Measurements from ENCODE around the gene TCFL5. TPM values are rescaled to one million over a fixed set of nuclear protein-coding genes. Genes with fewer than 3 reads are reported as not detected.

The TCFL5 gene
- total RNA-seq, 1 donor from 2014 or later, result 11.0 TPM

DNA sequence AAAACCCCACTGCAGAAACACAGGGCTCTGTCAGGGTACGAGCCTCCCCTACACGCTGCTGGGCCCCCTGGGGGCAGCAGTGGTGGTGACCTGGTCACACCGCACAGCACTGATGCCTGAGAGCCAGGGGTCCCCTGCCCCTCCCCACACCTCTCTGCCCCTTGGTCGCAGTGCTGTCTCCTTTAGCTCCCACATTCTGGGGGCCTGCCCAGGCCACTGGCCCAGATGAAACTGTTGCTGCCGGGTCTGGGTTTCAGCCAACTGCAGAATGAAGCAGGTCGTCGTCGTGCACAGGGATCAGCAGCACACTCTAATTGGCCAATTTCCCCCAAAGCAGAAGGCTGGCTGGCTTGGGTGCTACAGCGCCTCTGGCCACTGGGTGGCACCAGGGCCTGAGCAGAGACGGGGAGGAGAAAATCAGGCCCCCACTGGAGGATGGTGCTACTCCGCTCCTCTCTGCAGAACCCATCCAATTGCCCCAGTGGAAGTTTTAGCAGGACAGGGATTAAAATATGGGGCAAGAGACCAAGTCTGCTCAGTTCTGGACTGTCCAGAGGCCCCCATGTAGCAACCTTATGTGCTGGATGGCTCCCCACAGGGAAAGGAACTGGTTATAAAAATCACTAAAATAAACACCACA lies 38.5 kb upstream of the TCFL5 start:
- no peak overlapping the region for H3K27ac ChIP-seq (ENCODE audit: low read depth, low read length)
- Mint-ChIP-seq H3K36me3 (ENCODE audit: low read depth, unreplicated experiment) (peaks cover 6% of the 10 kb centered on the region), H3K9me3 (ENCODE audit: unreplicated experiment) (no peaks in the 10 kb centered on the region), H3K4me3 (ENCODE audit: unreplicated experiment) (no peak overlapping the region), H3K4me1 (ENCODE audit: low read depth, unreplicated experiment) (peaks cover 29% of the 10 kb centered on the region), H3K27ac (ENCODE audit: unreplicated experiment) (peak overlapping the region; percentile 69), H3K27me3 (ENCODE audit: low read depth, unreplicated experiment) (no peaks in the 10 kb centered on the region)
- peak overlapping the region; percentile 4 for H3K9ac ChIP-seq (ENCODE audit: low read length)
- no peak overlapping the region for H3K4me3 ChIP-seq (ENCODE audit: insufficient read depth, low read depth, low read length)
- peak; percentile 35 for DNase-seq (ENCODE audit: low read depth)
- H4K20me1 ChIP-seq (ENCODE audit: insufficient read depth, low read length), result peaks cover 87% of the 10 kb centered on the region
- peaks cover 11% of the 10 kb centered on the region for H3K79me2 ChIP-seq (ENCODE audit: insufficient read depth, low read length)
- H3K4me2 ChIP-seq (ENCODE audit: low read length), result no peak overlapping the region
- no peak overlapping the region for H2AFZ ChIP-seq (ENCODE audit: low read depth, low read length)
- FAIRE-seq, result no peak
- TF ChIP-seq, protein P1, sequence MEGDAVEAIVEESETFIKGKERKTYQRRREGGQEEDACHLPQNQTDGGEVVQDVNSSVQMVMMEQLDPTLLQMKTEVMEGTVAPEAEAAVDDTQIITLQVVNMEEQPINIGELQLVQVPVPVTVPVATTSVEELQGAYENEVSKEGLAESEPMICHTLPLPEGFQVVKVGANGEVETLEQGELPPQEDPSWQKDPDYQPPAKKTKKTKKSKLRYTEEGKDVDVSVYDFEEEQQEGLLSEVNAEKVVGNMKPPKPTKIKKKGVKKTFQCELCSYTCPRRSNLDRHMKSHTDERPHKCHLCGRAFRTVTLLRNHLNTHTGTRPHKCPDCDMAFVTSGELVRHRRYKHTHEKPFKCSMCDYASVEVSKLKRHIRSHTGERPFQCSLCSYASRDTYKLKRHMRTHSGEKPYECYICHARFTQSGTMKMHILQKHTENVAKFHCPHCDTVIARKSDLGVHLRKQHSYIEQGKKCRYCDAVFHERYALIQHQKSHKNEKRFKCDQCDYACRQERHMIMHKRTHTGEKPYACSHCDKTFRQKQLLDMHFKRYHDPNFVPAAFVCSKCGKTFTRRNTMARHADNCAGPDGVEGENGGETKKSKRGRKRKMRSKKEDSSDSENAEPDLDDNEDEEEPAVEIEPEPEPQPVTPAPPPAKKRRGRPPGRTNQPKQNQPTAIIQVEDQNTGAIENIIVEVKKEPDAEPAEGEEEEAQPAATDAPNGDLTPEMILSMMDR (IDR thresholded peaks at IDR 0.05; ENCODE audit: insufficient read depth, low read depth, low read length), result peak; percentile 88
- no peak for TF ChIP-seq EZH2 (IDR thresholded peaks at IDR 0.05; ENCODE audit: insufficient read depth, low read length)
- H3K36me3 ChIP-seq (ENCODE audit: insufficient read depth, low read length), result peaks cover 31% of the 10 kb centered on the region
- no peaks in the 10 kb centered on the region for H3K27me3 ChIP-seq (ENCODE audit: insufficient read depth, low read length)
- H3K4me1 ChIP-seq (ENCODE audit: insufficient read depth, low read length), result peaks cover 14% of the 10 kb centered on the region
- no peaks in the 10 kb centered on the region for H3K9me3 ChIP-seq (ENCODE audit: insufficient read depth, low read depth, low read length)

DNA sequence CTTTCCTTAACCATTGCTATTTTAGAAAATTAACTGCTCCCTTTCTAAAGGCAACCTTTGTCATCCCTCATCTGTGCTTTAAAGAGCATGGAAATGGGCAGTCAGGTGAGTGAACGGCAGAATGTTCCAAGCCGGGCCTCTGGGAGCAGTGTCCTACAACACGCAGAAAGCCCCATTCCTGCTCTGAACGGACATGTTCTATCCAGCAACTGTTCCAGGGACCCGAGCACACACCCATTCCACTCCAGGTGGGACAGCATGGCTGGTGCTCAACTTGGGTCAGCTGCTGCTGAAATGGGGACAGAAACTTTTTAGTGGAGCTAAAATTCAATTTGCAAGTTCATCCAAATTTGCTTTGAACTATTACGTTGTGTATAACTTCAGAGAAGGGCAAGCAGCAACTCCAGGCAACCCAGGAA lies 38.0 kb upstream of the TCFL5 start:
- Histone ChIP-seq H3K4me2 (ENCODE audit: low read length) (no peak overlapping the region), H3K9me3 (ENCODE audit: insufficient read depth, low read depth, low read length) (no peaks in the 10 kb centered on the region), H3K27ac (ENCODE audit: low read depth, low read length) (no peak overlapping the region), H3K79me2 (ENCODE audit: insufficient read depth, low read length) (peaks cover 9% of the 10 kb centered on the region), H3K4me1 (ENCODE audit: insufficient read depth, low read length) (peaks cover 14% of the 10 kb centered on the region), H3K36me3 (ENCODE audit: insufficient read depth, low read length) (peaks cover 28% of the 10 kb centered on the region), H3K4me3 (ENCODE audit: insufficient read depth, low read depth, low read length) (no peak overlapping the region), H3K27me3 (ENCODE audit: insufficient read depth, low read length) (no peaks in the 10 kb centered on the region), H3K9ac (ENCODE audit: low read length) (no peak overlapping the region), H4K20me1 (ENCODE audit: insufficient read depth, low read length) (peaks cover 83% of the 10 kb centered on the region), H2AFZ (ENCODE audit: low read depth, low read length) (no peak overlapping the region)
- no peak for DNase-seq (ENCODE audit: low read depth)
- no peak for FAIRE-seq
- H3K4me1 Mint-ChIP-seq (ENCODE audit: low read depth, unreplicated experiment), result peaks cover 29% of the 10 kb centered on the region
- no peak overlapping the region for H3K27ac Mint-ChIP-seq (ENCODE audit: unreplicated experiment)
- no peak overlapping the region for H3K4me3 Mint-ChIP-seq (ENCODE audit: unreplicated experiment)
- no peaks in the 10 kb centered on the region for H3K9me3 Mint-ChIP-seq (ENCODE audit: unreplicated experiment)
- H3K36me3 Mint-ChIP-seq (ENCODE audit: low read depth, unreplicated experiment), result peaks cover 6% of the 10 kb centered on the region
- no peaks in the 10 kb centered on the region for H3K27me3 Mint-ChIP-seq (ENCODE audit: low read depth, unreplicated experiment)
- TF ChIP-seq EZH2 (IDR thresholded peaks at IDR 0.05; ENCODE audit: insufficient read depth, low read length), result no peak
- TF ChIP-seq, protein P1 (IDR thresholded peaks at IDR 0.05; ENCODE audit: insufficient read depth, low read depth, low read length), result no peak

DNA sequence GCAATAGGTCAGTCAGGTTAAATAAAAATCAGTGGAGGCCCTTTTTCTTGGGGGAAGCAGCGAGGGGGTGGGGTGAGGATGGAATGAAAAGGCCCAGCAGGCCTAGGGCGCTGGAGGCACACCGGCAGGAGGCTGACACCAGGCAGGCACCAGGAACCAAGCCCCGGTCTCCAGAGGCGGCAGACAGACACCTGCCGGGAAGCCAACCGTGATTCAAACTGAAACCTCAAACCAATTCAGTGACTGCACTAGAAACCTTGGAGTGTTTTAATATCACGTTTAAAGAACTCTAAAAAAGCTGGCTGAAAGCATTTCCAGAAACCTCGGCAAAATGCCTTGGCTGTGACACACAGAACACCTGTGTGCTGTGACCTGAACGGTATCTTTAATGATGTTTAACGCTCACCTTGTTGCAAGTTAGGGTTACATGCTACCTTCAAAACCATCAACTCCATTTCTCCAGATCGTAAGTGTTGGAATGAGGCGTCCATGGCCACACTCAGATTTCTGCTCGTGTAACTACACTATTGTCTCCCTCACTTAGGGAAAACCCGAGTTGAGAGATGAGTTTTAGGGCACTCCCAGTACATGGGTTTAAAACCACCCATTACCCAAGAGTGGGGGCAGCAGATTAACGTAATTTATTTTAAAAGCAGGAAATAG lies 37.5 kb upstream of the TCFL5 start:
- H3K4me1 ChIP-seq (ENCODE audit: insufficient read depth, low read length), result peaks cover 14% of the 10 kb centered on the region
- DNase-seq (ENCODE audit: low read depth) (no peak), FAIRE-seq (no peak)
- peaks cover 81% of the 10 kb centered on the region for H4K20me1 ChIP-seq (ENCODE audit: insufficient read depth, low read length)
- Mint-ChIP-seq H3K27ac (ENCODE audit: unreplicated experiment) (peak overlapping the region; percentile 28), H3K4me1 (ENCODE audit: low read depth, unreplicated experiment) (peaks cover 27% of the 10 kb centered on the region), H3K36me3 (ENCODE audit: low read depth, unreplicated experiment) (peaks cover 6% of the 10 kb centered on the region), H3K4me3 (ENCODE audit: unreplicated experiment) (no peak overlapping the region), H3K27me3 (ENCODE audit: low read depth, unreplicated experiment) (no peaks in the 10 kb centered on the region), H3K9me3 (ENCODE audit: unreplicated experiment) (no peaks in the 10 kb centered on the region)
- peaks cover 9% of the 10 kb centered on the region for H3K79me2 ChIP-seq (ENCODE audit: insufficient read depth, low read length)
- H2AFZ ChIP-seq (ENCODE audit: low read depth, low read length), result no peak overlapping the region
- H3K4me3 ChIP-seq (ENCODE audit: insufficient read depth, low read depth, low read length), result no peak overlapping the region
- H3K4me2 ChIP-seq (ENCODE audit: low read length), result no peak overlapping the region
- H3K27me3 ChIP-seq (ENCODE audit: insufficient read depth, low read length), result no peaks in the 10 kb centered on the region
- TF ChIP-seq EZH2 (IDR thresholded peaks at IDR 0.05; ENCODE audit: insufficient read depth, low read length), result no peak
- TF ChIP-seq, protein P1 (IDR thresholded peaks at IDR 0.05; ENCODE audit: insufficient read depth, low read depth, low read length), result no peak
- H3K9ac ChIP-seq (ENCODE audit: low read length), result no peak overlapping the region
- H3K27ac ChIP-seq (ENCODE audit: low read depth, low read length), result no peak overlapping the region
- H3K9me3 ChIP-seq (ENCODE audit: insufficient read depth, low read depth, low read length), result no peaks in the 10 kb centered on the region
- peaks cover 30% of the 10 kb centered on the region for H3K36me3 ChIP-seq (ENCODE audit: insufficient read depth, low read length)
